HepG2 (cell line): Measurements from ENCODE around the gene ANO3. TPM values are rescaled to one million over a fixed set of nuclear protein-coding genes. Genes with fewer than 3 reads are reported as not detected.

ENCODE experiments used
- ATAC-seq: fragments of 200-7000 bp; cut with Tn5 transposase; 3 replicates; pipeline ENCODE4 v1.9.1; 2020; ENCODE audit warnings: mild to moderate bottlenecking, moderate library complexity
- BruUV-seq: library from RNA; stranded (reverse); fragments of 400-500 nt; replicated peaks from 2 replicates; lab custom pipeline; 2021; lab: Mats Ljungman, UMichigan
- CTCF ChIA-PET: fragments of 300-600 bp; formaldehyde crosslinking; extraction: SDS; loops from one replicate; lab custom pipeline; 2021; ENCODE audit warnings: low total read pairs, inconsistent platforms, low intra/inter-chr PET ratio; lab: Yijun Ruan, JAX
- POLR2A ChIA-PET: fragments of 350-600 bp; sonication (Branson Sonifier 250); formaldehyde crosslinking; loops from one replicate; lab custom pipeline; 2020; ENCODE audit warnings: antibody characterized with exemption, inconsistent platforms; lab: Yijun Ruan, JAX
- DNase-seq: peaks from one replicate; pipeline ENCODE4 v3.0.0-alpha.2; 2015; ENCODE audit warnings: low spot score
- FAIRE-seq: peaks from 3 replicates; lab custom pipeline; 2011; peaks lifted over from hg19 to GRCh38; lab: Jason Lieb, UNC
- H2AFZ ChIP-seq: one replicate; pipeline ENCODE4 v1.6.1; 2011; ENCODE audit warnings: low read length, inconsistent platforms
- H3K27ac ChIP-seq: fragments of 300-600 bp; 3 replicates; pipeline ENCODE4 v1.8.0; 2011; ENCODE audit warnings: mixed run types, mild to moderate bottlenecking, mixed read lengths, low read length, inconsistent platforms; ENCODE audit not compliant: insufficient read depth; ENCODE audit errors: extremely low read length
- H3K27me3 ChIP-seq, 2 experiments: fragments of 200-600 bp in 1 of 2; 2 replicates in 1 of 2; 3 replicates in 1 of 2; pipeline versions ENCODE4 v1.6.0 to v1.8.0; 2011; ENCODE audit warnings: low read length in 2 of 2, mild to moderate bottlenecking in 2 of 2, moderate library complexity in 2 of 2, inconsistent platforms in 1 of 2; ENCODE audit not compliant: insufficient read depth in 2 of 2, control insufficient read depth in 1 of 2
- H3K36me3 ChIP-seq, 2 experiments: fragments of 200-600 bp in 1 of 2; replicated peaks in 1 of 2; 2 replicates in 1 of 2; 3 replicates in 1 of 2; pipeline versions ENCODE4 v1.5.1 to v1.8.0; 2011; ENCODE audit warnings: low read length in 2 of 2, inconsistent platforms in 1 of 2; ENCODE audit not compliant: insufficient read depth in 2 of 2, control insufficient read depth in 1 of 2
- H3K4me1 ChIP-seq: 2 replicates; pipeline ENCODE4 v1.5.1; 2012; ENCODE audit warnings: low read length, inconsistent platforms; ENCODE audit not compliant: insufficient read depth
- H3K4me2 ChIP-seq: 2 replicates; pipeline ENCODE4 v1.6.0; 2011; ENCODE audit warnings: low read depth, low read length, inconsistent platforms
- H3K4me3 ChIP-seq, 3 experiments: fragments of 200-600 bp in 1 of 3; sonication (generic), shearing (Covaris generic) in 1 of 3; replicated peaks in 1 of 3; 2 replicates each; pipeline ENCODE4 v1.5.1; 2011 to 2016; ENCODE audit warnings: low read length in 3 of 3, inconsistent platforms in 2 of 3, low read depth in 2 of 3, mild to moderate bottlenecking in 2 of 3, control low read depth in 1 of 3, mixed read lengths in 1 of 3; ENCODE audit not compliant: insufficient read depth in 1 of 3
- H3K79me2 ChIP-seq: one replicate; pipeline ENCODE4 v1.6.1; 2011; ENCODE audit warnings: low read length, inconsistent platforms; ENCODE audit not compliant: insufficient read depth
- H3K9ac ChIP-seq: 2 replicates; pipeline ENCODE4 v1.6.0; 2011; ENCODE audit warnings: mild to moderate bottlenecking, low read depth, low read length, inconsistent platforms; ENCODE audit not compliant: insufficient read depth
- H3K9me3 ChIP-seq: 2 replicates; pipeline ENCODE4 v1.5.1; 2012; ENCODE audit warnings: mild to moderate bottlenecking, low read length
- H4K20me1 ChIP-seq: 2 replicates; pipeline ENCODE4 v1.6.0; 2011; ENCODE audit warnings: inconsistent platforms, mild to moderate bottlenecking, low read length, moderate library complexity; ENCODE audit not compliant: insufficient read depth
- AHDC1 ChIP-seq: sonication (generic); formaldehyde crosslinking; IDR thresholded peaks from 2 replicates; pipeline ENCODE4 v1.5.1; 2020; ENCODE audit warnings: mild to moderate bottlenecking, missing genetic modification reagents, borderline replicate concordance
- ELF4 ChIP-seq: sonication (generic); formaldehyde crosslinking; IDR thresholded peaks from 2 replicates; pipeline ENCODE4 v1.5.0; 2020; ENCODE audit warnings: missing genetic modification reagents, mild to moderate bottlenecking, moderate library complexity, borderline replicate concordance
- FOXO1 ChIP-seq: sonication (generic); formaldehyde crosslinking; IDR thresholded peaks from 2 replicates; pipeline ENCODE4 v1.4.0; 2020; ENCODE audit warnings: missing genetic modification reagents
- GPN1 ChIP-seq: sonication (generic); formaldehyde crosslinking; IDR thresholded peaks from 2 replicates; pipeline ENCODE4 v1.5.1; 2020; ENCODE audit warnings: missing genetic modification reagents, borderline replicate concordance
- HNRNPK ChIP-seq: fragments of 200-400 bp; formaldehyde crosslinking; IDR thresholded peaks from 2 replicates; pipeline ENCODE4 v1.6.1; 2018; ENCODE audit warnings: low read length, low read depth, moderate library complexity, mild to moderate bottlenecking; ENCODE audit not compliant: poor library complexity, severe bottlenecking
- JARID2 ChIP-seq: sonication (generic); formaldehyde crosslinking; IDR thresholded peaks from 2 replicates; pipeline ENCODE4 v1.8.1; 2023; ENCODE audit warnings: missing genetic modification reagents, inconsistent platforms; ENCODE audit not compliant: insufficient replicate concordance
- KLF11 ChIP-seq: IDR thresholded peaks from 2 replicates; pipeline ENCODE4 v1.6.1; 2016; ENCODE audit warnings: missing compliant biosample characterization
- KLF9 ChIP-seq: IDR thresholded peaks from 2 replicates; pipeline ENCODE4 v1.6.1; 2016; ENCODE audit warnings: low read depth
- MED13 ChIP-seq: sonication (generic); formaldehyde crosslinking; IDR thresholded peaks from 2 replicates; pipeline ENCODE4 v1.5.0; 2020; ENCODE audit warnings: missing genetic modification reagents
- PHF20 ChIP-seq: sonication (generic); formaldehyde crosslinking; IDR thresholded peaks from 2 replicates; pipeline ENCODE4 v1.5.0; 2020; ENCODE audit warnings: mild to moderate bottlenecking, missing genetic modification reagents
- RBM22 ChIP-seq: fragments of 200-400 bp; formaldehyde crosslinking; optimal IDR thresholded peaks from 2 replicates; pipeline ENCODE3; 2017; ENCODE audit warnings: mild to moderate bottlenecking, low read length, moderate library complexity
- ZNF17 ChIP-seq: sonication (generic); formaldehyde crosslinking; IDR thresholded peaks from 2 replicates; pipeline ENCODE4 v1.5.0; 2020; ENCODE audit warnings: mild to moderate bottlenecking, missing genetic modification reagents
- ZNF207 ChIP-seq: fragments of 450-650 bp; IDR thresholded peaks from 2 replicates; pipeline ENCODE4 v1.6.1; 2016; ENCODE audit warnings: antibody characterized with exemption, borderline replicate concordance
- ZNF343 ChIP-seq: sonication (generic); formaldehyde crosslinking; IDR thresholded peaks from 2 replicates; pipeline ENCODE4 v1.4.0; 2020; ENCODE audit warnings: mild to moderate bottlenecking, missing genetic modification reagents
- ZNF430 ChIP-seq: sonication (generic); formaldehyde crosslinking; IDR thresholded peaks from 2 replicates; pipeline ENCODE4 v1.9.0; 2021; ENCODE audit warnings: mild to moderate bottlenecking, missing genetic modification reagents
- ZNF451 ChIP-seq: sonication (generic); formaldehyde crosslinking; IDR thresholded peaks from 2 replicates; pipeline ENCODE4 v1.5.0; 2020; ENCODE audit warnings: mild to moderate bottlenecking, missing genetic modification reagents
- ZNF749 ChIP-seq: sonication (generic); formaldehyde crosslinking; IDR thresholded peaks from 2 replicates; pipeline ENCODE4 v1.8.0; 2022; ENCODE audit warnings: mild to moderate bottlenecking, missing genetic modification reagents, moderate library complexity, borderline replicate concordance
- ZNF776 ChIP-seq: sonication (generic); formaldehyde crosslinking; IDR thresholded peaks from 2 replicates; pipeline ENCODE4 v1.4.0; 2020; ENCODE audit warnings: mild to moderate bottlenecking, missing genetic modification reagents
- ZNF780A ChIP-seq: sonication (generic); formaldehyde crosslinking; IDR thresholded peaks from 2 replicates; pipeline ENCODE4 v1.8.0; 2022; ENCODE audit warnings: mild to moderate bottlenecking, missing genetic modification reagents, moderate library complexity
- ZNF790 ChIP-seq: sonication (generic); formaldehyde crosslinking; IDR thresholded peaks from 2 replicates; pipeline ENCODE4 v1.8.0; 2022; ENCODE audit warnings: missing genetic modification reagents, mild to moderate bottlenecking, borderline replicate concordance
- WGBS: methylation state at CpG from one replicate; pipeline ENCODE4 v1.1.6; 2017; ENCODE audit warnings: low lambda C conversion rate; 5-methylcytosine and 5-hydroxymethylcytosine counted together
- in situ Hi-C: cut with HindIII; loops from 2 replicates; pipeline ENCODE4 v1.10.0; 2017; ENCODE audit warnings: low pct_unique_long_range_greater_than_20kb; ENCODE audit not compliant: extremely low pct_ligation_motif_present
- intact Hi-C: fragments of 100-400 bp; cut with micrococcal nuclease; formaldehyde crosslinking; loops from one replicate; pipeline ENCODE4 v1.10.0; 2022; ENCODE audit not compliant: unreplicated experiment
- polyA plus RNA-seq, 8 experiments: library from polyadenylated mRNA; depleted of rRNA in 3 of 8; stranded (reverse) in 7 of 8; unstranded in 1 of 8; fragments of >200 nt; fragmentation: Illumina TruSeq in 4 of 8; extraction: Trizol in 4 of 8; gene quantifications; 2 replicates each; pipeline versions ENCODE4 v1.2.1 to v1.2.3, GENCODE V29; 2011 to 2016; ENCODE audit warnings: low read depth in 4 of 8, missing spikeins in 1 of 8, mixed read lengths in 1 of 8; ENCODE audit not compliant: insufficient read depth in 1 of 8
- total RNA-seq, 5 experiments: library from RNA; depleted of rRNA; stranded (reverse); fragments of >200 nt; fragmentation: Illumina TruSeq; extraction: Trizol; gene quantifications; 2 replicates each; pipeline ENCODE4 v1.2.3, GENCODE V29; 2016; ENCODE audit warnings: low read depth in 1 of 5

Gene ANO3
- total and polyA plus RNA-seq, 2 of the 13 experiments (the other 11 are each of a cell fraction or from before 2014, with no cell fraction given), result 0.17 to 0.44 TPM

- FAIRE-seq (no peak), ATAC-seq (no peak), DNase-seq (no peak)
- Histone ChIP-seq H3K27me3 (no peaks in the 10 kb centered on the region), H3K4me2 (no peak overlapping the region), H3K4me3 (no peak overlapping the region), H3K27ac (no peak overlapping the region), H3K79me2 (no peaks in the 10 kb centered on the region), H3K9ac (no peak overlapping the region), H4K20me1 (no peaks in the 10 kb centered on the region), H2AFZ (no peak overlapping the region), H3K4me1 (no peaks in the 10 kb centered on the region), H3K9me3 (no peaks in the 10 kb centered on the region), H3K36me3 (no peaks in the 10 kb centered on the region)
- no peak for TF ChIP-seq KLF9
- no peak for TF ChIP-seq KLF11
- no peak for TF ChIP-seq ZNF790 (CRISPR knock-in tag)
- TF ChIP-seq FOXO1 (CRISPR knock-in tag), result no peak
- TF ChIP-seq ZNF780A (CRISPR knock-in tag), result no peak
- TF ChIP-seq HNRNPK, result no peak
- TF ChIP-seq RBM22, result no peak
- TF ChIP-seq MED13 (CRISPR knock-in tag), result no peak
- no peak for TF ChIP-seq ZNF343
- no peak for TF ChIP-seq ZNF776
- no peak for TF ChIP-seq AHDC1 (CRISPR knock-in tag)
- no peak for TF ChIP-seq GPN1 (CRISPR knock-in tag)
- TF ChIP-seq ZNF17, result no peak
- TF ChIP-seq PHF20 (CRISPR knock-in tag), result no peak
- no peak for TF ChIP-seq JARID2 (CRISPR knock-in tag)
- no peak for TF ChIP-seq ZNF451 (CRISPR knock-in tag)
- TF ChIP-seq ZNF430 (CRISPR knock-in tag), result no peak
- TF ChIP-seq ZNF749 (CRISPR knock-in tag), result no peak
- TF ChIP-seq ELF4, result no peak
- no peak for TF ChIP-seq ZNF207
- intact Hi-C loops (no loop called here), in situ Hi-C loops (no loop called here)
- WGBS, result 57% methylated on average over 3 of the region's 3 CpGs
- CTCF ChIA-PET, result no interaction called here
- BruUV-seq, result no TSS peak
- POLR2A ChIA-PET, result no interaction called here
Observed at GRCh38 chr11:26580929-26581328, 249.0 kb downstream of the ANO3 start.
